ENCODE results near the gene FCRL3. TPM values are rescaled to one million over a fixed set of nuclear protein-coding genes. Genes with fewer than 3 reads are reported as not detected.

Gene FCRL3
- total RNA-seq, 1 donor from 2014 or later: not detected

- no peak for DNase-seq (ENCODE audit: low spot score in 2 of 2, unreplicated experiment in 2 of 2)
- Mint-ChIP-seq H3K9me3 (no peaks in the 10 kb centered on the region), H3K4me3 (no peak overlapping the region), H3K27me3 (ENCODE audit: low read depth) (peaks cover 46% of the 10 kb centered on the region), H3K4me1 (no peaks in the 10 kb centered on the region), H3K36me3 (no peaks in the 10 kb centered on the region), H3K27ac (no peak overlapping the region)
- TF ChIP-seq CTCF (IDR thresholded peaks at IDR 0.05; ENCODE audit: unreplicated experiment): no peak
These were observed 71.8 kb downstream of the FCRL3 start for GRCh38 chr1:157628773-157629172.

Other genes starting within 250 kb of the FCRL3 start
- gene FCRL5, start 148.3 kb downstream of the FCRL3 start, total RNA-seq: not detected in 3 replicates
- gene FCRL4, start 102.7 kb downstream of the FCRL3 start, total RNA-seq: 0.18 TPM in 1 of 3 replicates, not detected in the others
- not detected in 3 replicates for gene FCRL2, start 76.4 kb upstream of the FCRL3 start, total RNA-seq
- gene FCRL1, start 119.4 kb upstream of the FCRL3 start, total RNA-seq: not detected in 3 replicates
- gene CD5L, start 141.0 kb upstream of the FCRL3 start, total RNA-seq: not detected in 3 replicates

Measured in mesothelial cell of epicardium (in vitro differentiated cells).